ENCODE measurements around the gene CIITA.
A peak's percentile ranks its signal among the peaks of the same experiment; 100 is the strongest.

The CIITA gene

GRCh38 chr16:10881479-10882030 is 4.6 kb downstream of the CIITA start:
- DNase-seq = no peak

- DNase-seq = no peak
These were observed 6.0 kb downstream of the CIITA start for GRCh38 chr16:10883004-10883403.

GRCh38 chr16:10885246-10885645 is 8.2 kb downstream of the CIITA start:
- DNase-seq = no peak

- no peak for DNase-seq
These were observed 11.4 kb downstream of the CIITA start for GRCh38 chr16:10888320-10888937.

- no peak for DNase-seq
These were observed 12.9 kb downstream of the CIITA start for GRCh38 chr16:10889855-10890254.

- DNase-seq = no peak
These were observed 15.8 kb downstream of the CIITA start for GRCh38 chr16:10892782-10893318.

- no peak for DNase-seq
These were observed 18.3 kb downstream of the CIITA start for GRCh38 chr16:10895053-10895946.

- DNase-seq = no peak
These were observed 19.2 kb downstream of the CIITA start for GRCh38 chr16:10896165-10896564.

- DNase-seq = no peak
These were observed 19.7 kb downstream of the CIITA start for GRCh38 chr16:10896723-10897122.

- DNase-seq = peak; percentile 5 to 42
These were observed 20.1 kb downstream of the CIITA start for GRCh38 chr16:10897134-10897533.

- DNase-seq = no peak
These were observed 26.0 kb downstream of the CIITA start for GRCh38 chr16:10902999-10903398.

GRCh38 chr16:10906482-10906881 is 29.5 kb downstream of the CIITA start:
- no peak for DNase-seq

- DNase-seq = no peak
These were observed 30.1 kb downstream of the CIITA start for GRCh38 chr16:10906914-10907756.

GRCh38 chr16:10907757-10908045 is 30.7 kb downstream of the CIITA start:
- DNase-seq = no peak

GRCh38 chr16:10911267-10911666 is 34.3 kb downstream of the CIITA start:
- no peak for DNase-seq

GRCh38 chr16:10916534-10916933 is 39.5 kb downstream of the CIITA start:
- DNase-seq = no peak

GRCh38 chr16:10918294-10919002 is 41.4 kb downstream of the CIITA start:
- DNase-seq = peak; percentile 84 to 95

GRCh38 chr16:10919003-10919351 is 42.0 kb downstream of the CIITA start:
- DNase-seq = no peak

- no peak for DNase-seq
These were observed 43.9 kb downstream of the CIITA start for GRCh38 chr16:10920726-10921427.

- DNase-seq = no peak
These were observed 44.7 kb downstream of the CIITA start for GRCh38 chr16:10921536-10922327.

Data from NCI-H524 (cell line).